PC-3 (cell line): Measurements from ENCODE around the gene SOCS6. TPM values are rescaled to one million over a fixed set of nuclear protein-coding genes. Genes with fewer than 3 reads are reported as not detected.
A peak's percentile ranks its signal among the peaks of the same experiment; 100 is the strongest.

Experiments used
- ATAC-seq: fragments of 200-7000 bp; cut with Tn5 transposase; 2 replicates; pipeline ENCODE4 v1.9.1; 2020; ENCODE audit warnings: mild to moderate bottlenecking, moderate library complexity
- BruUV-seq: library from RNA; stranded (reverse); fragments of 400-500 nt; replicated peaks from 2 replicates; lab custom pipeline; 2021; lab: Mats Ljungman, UMichigan
- CTCF ChIA-PET: fragments of 300-600 bp; sonication (Branson Sonifier 250); formaldehyde crosslinking; loops from one replicate; lab custom pipeline; 2022; ENCODE audit warnings: antibody characterized with exemption; lab: Charles Lee
- POLR2A ChIA-PET: fragments of 300-600 bp; sonication (Branson Sonifier 250); formaldehyde crosslinking; loops from one replicate; lab custom pipeline; 2022; ENCODE audit warnings: antibody characterized with exemption; ENCODE audit not compliant: unreplicated experiment; lab: Charles Lee
- DNase-seq: peaks from one replicate; pipeline ENCODE4 v3.0.0-alpha.2; 2015
- H2AFZ ChIP-seq: fragments of 300-600 bp; sonication (generic); 2 replicates; pipeline ENCODE4 v1.6.0; 2016; ENCODE audit warnings: antibody characterized with exemption, low read length
- H3F3A ChIP-seq: fragments of 300-600 bp; sonication (generic); one replicate; pipeline ENCODE4 v1.6.0; 2017; ENCODE audit warnings: antibody characterized with exemption, low read length, control low read depth, mild to moderate bottlenecking; ENCODE audit not compliant: unreplicated experiment
- H3K27ac ChIP-seq: fragments of 300-600 bp; sonication (generic); 2 replicates; pipeline ENCODE4 v1.5.1; 2016; ENCODE audit warnings: mild to moderate bottlenecking, low read length
- H3K27me3 ChIP-seq: fragments of 300-600 bp; sonication (generic); 2 replicates; pipeline ENCODE4 v1.6.1; 2016; ENCODE audit warnings: low read length, mixed read lengths
- H3K36me3 ChIP-seq: fragments of 300-600 bp; sonication (generic); 2 replicates; pipeline ENCODE4 v1.6.1; 2016; ENCODE audit warnings: low read depth, mixed run types, low read length, mixed read lengths
- H3K4me1 ChIP-seq: fragments of 300-600 bp; sonication (generic); 2 replicates; pipeline ENCODE4 v1.5.1; 2016; ENCODE audit warnings: low read length; ENCODE audit not compliant: insufficient read depth
- H3K4me2 ChIP-seq: fragments of 300-600 bp; sonication (generic); 2 replicates; pipeline ENCODE4 v1.6.0; 2016; ENCODE audit warnings: low read length
- H3K4me3 ChIP-seq: fragments of 300-600 bp; sonication (generic); 2 replicates; pipeline ENCODE4 v1.5.1; 2016; ENCODE audit warnings: mild to moderate bottlenecking, low read length, mixed read lengths
- H3K79me2 ChIP-seq: fragments of 300-600 bp; sonication (generic); 2 replicates; pipeline ENCODE4 v1.6.1; 2017; ENCODE audit warnings: low read length, mixed read lengths
- H3K9ac ChIP-seq: fragments of 300-600 bp; sonication (generic); 2 replicates; pipeline ENCODE4 v1.6.0; 2016; ENCODE audit warnings: mild to moderate bottlenecking, low read length
- H3K9me2 ChIP-seq: fragments of 300-600 bp; sonication (generic); replicated peaks from 2 replicates; pipeline ENCODE4 v1.6.1; 2016; ENCODE audit warnings: mixed run types, low read length, mixed read lengths
- H3K9me3 ChIP-seq: fragments of 300-600 bp; sonication (generic); 2 replicates; pipeline ENCODE4 v1.6.1; 2016; ENCODE audit warnings: low read length, mixed read lengths
- H4K20me1 ChIP-seq: fragments of 300-600 bp; sonication (generic); 2 replicates; pipeline ENCODE4 v1.6.1; 2016; ENCODE audit warnings: low read length, mixed read lengths
- CTCF ChIP-seq: fragments of 300-600 bp; sonication (generic); conservative IDR thresholded peaks from 2 replicates; pipeline ENCODE4 v1.5.1; 2017; ENCODE audit warnings: antibody characterized with exemption, low read depth, mild to moderate bottlenecking, low read length
- EZH2 ChIP-seq: fragments of 300-600 bp; sonication (generic); IDR thresholded peaks from one replicate; pipeline ENCODE4 v1.6.1; 2017; ENCODE audit warnings: antibody characterized with exemption, mild to moderate bottlenecking, low read length; ENCODE audit not compliant: unreplicated experiment
- EZH2phosphoT487 ChIP-seq: fragments of 300-600 bp; sonication (generic); IDR thresholded peaks from 2 replicates; pipeline ENCODE4 v1.6.1; 2018; ENCODE audit warnings: mild to moderate bottlenecking, antibody characterized with exemption, low read length, borderline replicate concordance
- intact Hi-C: fragments of 100-400 bp; cut with micrococcal nuclease; formaldehyde crosslinking; loops from 2 replicates; pipeline ENCODE4 v1.9.0; 2023
- total RNA-seq: library from RNA; depleted of rRNA; stranded (reverse); fragments of >200 nt; gene quantifications from 2 replicates; pipeline ENCODE4 v1.2.3, GENCODE V29; 2014

The SOCS6 gene
- total RNA-seq, 1 experiment from 2014 or later, result 17.9 TPM

- H3K9me2 ChIP-seq, result no peaks in the 10 kb centered on the region
- BruUV-seq, result no TSS peak
- DNase-seq (no peak), ATAC-seq (no peak)
- no peaks in the 10 kb centered on the region for H3K79me2 ChIP-seq
- no peaks in the 10 kb centered on the region for H3K36me3 ChIP-seq
- peak overlapping the region; percentile 71 for H3K9ac ChIP-seq
- H3F3A ChIP-seq, result peaks cover 5% of the 10 kb centered on the region
- no peak for TF ChIP-seq EZH2
- no peak for TF ChIP-seq CTCF
- TF ChIP-seq EZH2phosphoT487, result no peak
- intact Hi-C loops, result no loop called here
- CTCF ChIA-PET, result interaction anchor here (1.3 kb wide), 1 partner anchor 62 kb away, joined by 5 read pairs; no protein-coding TSS in a partner anchor
- no peak overlapping the region for H2AFZ ChIP-seq
- H3K27ac ChIP-seq, result peak overlapping the region; percentile 94
- H3K4me2 ChIP-seq, result peak overlapping the region; percentile 63
- no peaks in the 10 kb centered on the region for H3K9me3 ChIP-seq
- H3K4me1 ChIP-seq, result peaks cover 38% of the 10 kb centered on the region
- POLR2A ChIA-PET, result interaction anchor here (0.6 kb wide), 1 partner anchor 13 kb away, joined by 4 read pairs; no protein-coding TSS in a partner anchor
- no peak overlapping the region for H3K4me3 ChIP-seq
- no peaks in the 10 kb centered on the region for H4K20me1 ChIP-seq
- no peaks in the 10 kb centered on the region for H3K27me3 ChIP-seq
Observed at GRCh38 chr18:70371908-70372307, 83.1 kb downstream of the SOCS6 start.

GRCh38 chr18:70372450-70373041, 83.7 kb downstream of the SOCS6 start:
- peak overlapping the region; percentile 71 for H3K9ac ChIP-seq
- no peak overlapping the region for H2AFZ ChIP-seq
- CTCF ChIA-PET, result interaction anchor here (0.7 to 1.3 kb wide), 2 partner anchors 18 to 62 kb away, joined by 3 to 5 read pairs; no protein-coding TSS in a partner anchor
- ATAC-seq (no peak), DNase-seq (no peak)
- no peaks in the 10 kb centered on the region for H3K9me3 ChIP-seq
- POLR2A ChIA-PET, result interaction anchor here (0.6 kb wide), 1 partner anchor 1576 kb away, joined by 3 read pairs; no protein-coding TSS in a partner anchor
- no peaks in the 10 kb centered on the region for H3K27me3 ChIP-seq
- intact Hi-C loops, result no loop called here
- peaks cover 38% of the 10 kb centered on the region for H3K4me1 ChIP-seq
- H4K20me1 ChIP-seq, result no peaks in the 10 kb centered on the region
- peak overlapping the region; percentile 15; the same call in 1 of the 2 replicates for H3K4me3 ChIP-seq
- peak overlapping the region; percentile 63 for H3K4me2 ChIP-seq
- no peaks in the 10 kb centered on the region for H3K36me3 ChIP-seq
- no peaks in the 10 kb centered on the region for H3K9me2 ChIP-seq
- BruUV-seq, result TSS peak; percentile 46
- peak overlapping the region; percentile 94 for H3K27ac ChIP-seq
- no peaks in the 10 kb centered on the region for H3K79me2 ChIP-seq
- peaks cover 5% of the 10 kb centered on the region for H3F3A ChIP-seq
- TF ChIP-seq CTCF (no peak), EZH2 (no peak), EZH2phosphoT487 (no peak)

GRCh38 chr18:70373042-70373519, 84.2 kb downstream of the SOCS6 start:
- Histone ChIP-seq H3K4me3 (peak overlapping the region; percentile 7; the same call in 1 of the 2 replicates), H3K4me1 (peaks cover 38% of the 10 kb centered on the region)

More at GRCh38 chr18:70373042-70373519, 84.2 kb downstream of the SOCS6 start:
- Histone ChIP-seq H2AFZ (no peak overlapping the region), H3K79me2 (no peaks in the 10 kb centered on the region), H3K4me2 (peak overlapping the region; percentile 63), H3K9ac (peak overlapping the region; percentile 71), H4K20me1 (no peaks in the 10 kb centered on the region), H3K36me3 (no peaks in the 10 kb centered on the region), H3K27ac (peak overlapping the region; percentile 94), H3F3A (peaks cover 5% of the 10 kb centered on the region), H3K9me3 (no peaks in the 10 kb centered on the region), H3K27me3 (no peaks in the 10 kb centered on the region), H3K9me2 (no peaks in the 10 kb centered on the region)
- ATAC-seq (peak; percentile 77), DNase-seq (peak; percentile 89)
- TF ChIP-seq EZH2, result no peak
- no peak for TF ChIP-seq EZH2phosphoT487
- no peak for TF ChIP-seq CTCF
- CTCF ChIA-PET, result interaction anchor here (1.3 kb wide), 1 partner anchor 61 kb away, joined by 5 read pairs; no protein-coding TSS in a partner anchor
- intact Hi-C loops, result no loop called here
- POLR2A ChIA-PET, result interaction anchor here (0.6 kb wide), 1 partner anchor 1576 kb away, joined by 3 read pairs; no protein-coding TSS in a partner anchor
- no TSS peak for BruUV-seq
